Lower leg skin (tissue), 3 donors: Measurements from ENCODE around the gene TADA2B.

Experiments
- POLR2A ChIP-seq, 2 donors: fragments of 450-650 bp; IDR thresholded peaks; one replicate each; pipeline ENCODE4 v1.6.1; 2016 to 2017; ENCODE audit warnings: antibody characterized with exemption in 2 of 2, mild to moderate bottlenecking in 1 of 2, moderate library complexity in 1 of 2
- TF ChIP-seq, protein P1 (sequence below), 3 donors: fragments of 450-650 bp; IDR thresholded peaks; one replicate each; pipeline ENCODE4 v1.5.1; 2016; ENCODE audit warnings: antibody characterized with exemption in 3 of 3, mild to moderate bottlenecking in 3 of 3, moderate library complexity in 2 of 3

DNA sequence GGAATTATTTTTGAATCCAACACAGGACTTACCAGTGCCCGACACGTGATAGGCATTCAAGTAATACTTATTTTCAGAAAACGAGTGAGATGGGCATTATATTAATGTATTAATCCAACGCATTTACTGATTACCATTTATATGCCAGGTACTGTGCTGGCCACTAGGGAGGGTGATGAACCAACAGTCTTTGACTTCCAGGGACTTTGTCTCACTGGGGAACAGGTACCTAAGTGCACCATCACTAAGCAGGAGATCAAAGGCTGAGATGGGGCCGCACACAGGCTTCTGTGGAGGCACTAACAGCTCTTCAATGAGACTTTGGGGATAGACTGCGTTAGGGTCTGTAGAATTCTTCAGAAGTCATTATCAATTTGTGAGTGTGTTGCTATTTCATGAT is 5.7 kb upstream of the TADA2B start:
- TF ChIP-seq, protein P1, sequence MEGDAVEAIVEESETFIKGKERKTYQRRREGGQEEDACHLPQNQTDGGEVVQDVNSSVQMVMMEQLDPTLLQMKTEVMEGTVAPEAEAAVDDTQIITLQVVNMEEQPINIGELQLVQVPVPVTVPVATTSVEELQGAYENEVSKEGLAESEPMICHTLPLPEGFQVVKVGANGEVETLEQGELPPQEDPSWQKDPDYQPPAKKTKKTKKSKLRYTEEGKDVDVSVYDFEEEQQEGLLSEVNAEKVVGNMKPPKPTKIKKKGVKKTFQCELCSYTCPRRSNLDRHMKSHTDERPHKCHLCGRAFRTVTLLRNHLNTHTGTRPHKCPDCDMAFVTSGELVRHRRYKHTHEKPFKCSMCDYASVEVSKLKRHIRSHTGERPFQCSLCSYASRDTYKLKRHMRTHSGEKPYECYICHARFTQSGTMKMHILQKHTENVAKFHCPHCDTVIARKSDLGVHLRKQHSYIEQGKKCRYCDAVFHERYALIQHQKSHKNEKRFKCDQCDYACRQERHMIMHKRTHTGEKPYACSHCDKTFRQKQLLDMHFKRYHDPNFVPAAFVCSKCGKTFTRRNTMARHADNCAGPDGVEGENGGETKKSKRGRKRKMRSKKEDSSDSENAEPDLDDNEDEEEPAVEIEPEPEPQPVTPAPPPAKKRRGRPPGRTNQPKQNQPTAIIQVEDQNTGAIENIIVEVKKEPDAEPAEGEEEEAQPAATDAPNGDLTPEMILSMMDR (IDR thresholded peaks at IDR 0.05): no peak
- no peak for TF ChIP-seq POLR2A (IDR thresholded peaks at IDR 0.05)
